NCI-H1105 treated with DMSO at 0.1 percent for 48 hours (cell line): ENCODE measurements around the gene RPS5.
"Not testable (repeated sequence)": the region's sequence is repeated elsewhere in the genome, so short reads cannot be mapped to it uniquely, and the experiment has no call there.

Experiments
- DNase-seq: peaks from one replicate; lab custom pipeline; 2025; lab: John Stamatoyannopoulos, UW

The RPS5 gene

DNA sequence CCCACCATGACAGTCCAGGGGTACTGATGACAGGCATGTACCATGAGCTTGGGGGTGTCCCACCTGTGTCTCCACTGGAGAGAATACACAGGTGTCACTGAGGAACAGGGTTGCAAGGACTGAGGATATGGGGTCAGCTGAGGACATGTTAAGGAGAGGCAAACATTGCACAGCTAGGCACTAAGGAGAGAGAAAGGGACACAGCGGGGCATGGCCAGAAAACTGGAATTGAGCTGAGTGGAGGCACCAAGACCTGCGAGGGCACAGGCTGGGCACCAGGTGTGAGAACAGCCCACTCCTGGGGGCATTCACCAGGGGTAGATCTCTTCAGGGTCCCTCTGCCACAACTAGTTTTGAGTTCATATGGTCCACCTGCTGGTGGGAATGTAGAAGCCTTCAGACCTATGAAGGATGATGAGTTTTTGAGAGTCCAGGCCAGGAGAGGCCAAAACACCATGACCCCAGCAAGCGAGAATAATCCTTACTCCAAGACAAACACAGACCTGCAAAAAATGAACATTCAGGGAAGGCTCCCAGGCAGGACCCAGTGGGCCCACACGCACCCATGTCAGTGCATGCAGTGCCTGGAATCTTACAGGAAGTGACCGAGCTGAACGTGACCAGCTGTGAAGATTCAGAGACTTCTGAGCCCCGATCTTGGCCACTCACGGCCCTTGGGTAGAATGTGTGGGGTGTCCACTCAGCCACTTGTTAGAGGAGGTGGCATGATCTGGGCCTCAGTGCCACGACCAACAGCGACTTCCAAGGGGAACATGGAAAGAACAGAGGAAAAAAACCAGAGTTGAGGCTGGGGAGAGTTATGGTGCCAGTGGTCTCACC lies 20.0 kb downstream of the RPS5 start:
- DNase-seq = no peak

DNA sequence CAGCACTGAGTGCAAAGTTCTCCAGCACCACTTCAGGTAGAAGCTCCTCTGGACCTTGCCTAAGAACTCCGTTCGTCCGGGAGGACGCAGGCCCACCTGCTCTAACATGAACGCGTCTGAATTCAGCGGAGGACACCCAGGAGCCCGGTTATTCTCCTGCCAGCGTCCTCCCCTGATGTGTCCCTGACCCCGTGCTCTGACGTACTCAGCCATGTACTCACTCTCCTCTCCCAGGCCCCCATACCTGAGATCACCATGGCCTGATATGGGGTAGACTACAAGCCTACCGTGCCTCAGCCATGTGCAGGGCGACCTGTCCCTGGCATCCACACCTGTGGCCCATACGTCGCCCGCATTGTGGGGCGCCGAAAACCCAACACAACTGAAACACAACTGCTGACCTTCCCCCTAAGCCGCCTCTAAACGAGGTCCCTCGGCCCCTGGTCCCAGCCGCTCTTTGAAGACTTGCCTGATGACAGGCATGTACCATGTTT lies 20.6 kb downstream of the RPS5 start:
- no peak for DNase-seq

- DNase-seq = peak; percentile 92
These were observed 21.3 kb downstream of the RPS5 start, which contains the start of gene ZNF584 for GRCh38 chr19:58408152-58409009. ZNF584 (plus strand) TSS chr19:58408649; CDS start chr19:58409148, 499 bp downstream.

DNA sequence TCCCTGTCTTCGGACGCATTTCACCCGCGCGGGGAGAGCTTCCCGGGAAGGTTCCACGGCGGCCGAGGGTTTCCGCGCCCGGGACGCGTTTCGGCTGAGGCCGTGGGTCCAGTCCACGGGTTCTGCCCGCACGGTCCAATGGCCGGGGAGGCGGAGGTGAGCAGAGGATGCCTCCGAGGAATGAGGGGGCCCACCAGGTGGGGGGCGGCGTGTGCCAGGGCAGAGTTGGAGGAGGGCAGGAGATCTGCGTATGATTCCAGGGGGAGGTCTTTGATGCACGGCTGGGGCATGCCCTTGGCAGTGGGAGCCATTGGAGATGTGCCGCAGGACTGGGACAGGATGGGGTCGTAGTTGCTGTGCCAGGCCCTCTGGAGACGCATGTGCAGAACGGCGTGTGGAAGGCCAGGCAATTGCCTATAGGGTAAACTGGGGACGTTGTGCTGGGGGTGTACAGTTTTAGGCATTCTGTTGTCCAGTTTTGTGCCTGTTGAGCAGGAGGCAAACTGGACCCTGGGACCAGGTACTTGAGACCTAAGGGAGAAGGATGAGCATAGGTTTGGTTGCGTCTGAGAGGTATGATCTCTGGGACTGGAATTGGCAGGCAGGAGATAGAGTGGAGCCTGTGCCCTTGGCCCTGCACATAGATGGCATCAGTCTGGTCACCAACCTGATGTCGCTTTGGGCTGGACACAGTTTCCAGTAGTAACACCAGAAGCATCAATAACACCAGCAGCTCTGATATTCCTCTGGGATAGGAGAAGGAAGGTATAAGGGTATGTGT lies 22.1 kb downstream of the RPS5 start:
- peak; percentile 30 for DNase-seq

GRCh38 chr19:58416604-58417003 lies 29.5 kb downstream of the RPS5 start:
- no peak for DNase-seq

DNA sequence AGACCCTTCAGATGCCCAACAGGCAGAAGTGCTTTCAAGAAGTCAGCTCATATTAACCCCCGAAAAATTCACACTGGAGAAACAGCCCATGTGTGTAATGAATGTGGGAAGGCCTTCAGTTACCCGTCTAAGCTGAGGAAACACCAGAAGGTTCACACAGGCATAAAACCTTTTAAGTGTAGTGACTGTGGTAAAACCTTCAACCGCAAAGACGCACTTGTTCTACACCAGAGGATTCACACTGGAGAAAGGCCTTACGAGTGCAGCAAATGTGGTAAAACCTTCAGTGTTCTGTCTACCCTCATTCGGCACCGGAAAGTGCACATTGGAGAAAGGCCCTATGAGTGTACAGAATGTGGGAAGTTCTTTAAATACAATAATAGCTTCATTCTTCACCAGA lies 30.0 kb downstream of the RPS5 start:
- no peak for DNase-seq

DNA sequence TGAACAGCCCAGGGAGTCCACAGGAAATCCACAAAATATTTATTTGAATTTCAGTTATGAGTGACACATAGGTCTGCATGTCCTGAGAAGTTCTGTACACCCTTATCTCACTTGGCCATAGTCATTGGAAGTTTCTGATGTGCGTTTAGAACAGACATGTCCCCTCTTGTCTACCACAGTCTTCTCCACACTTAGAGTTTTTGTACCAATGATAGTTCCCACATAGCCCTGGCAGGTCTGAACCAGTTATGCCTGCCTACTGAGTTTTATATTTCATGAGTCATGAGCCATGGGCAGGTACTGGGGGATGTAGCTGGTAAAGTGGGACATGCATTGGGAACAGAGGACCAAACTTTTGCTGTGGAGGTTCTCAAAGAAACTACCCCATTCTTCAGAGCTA lies 41.5 kb downstream of the RPS5 start:
- no peak for DNase-seq

- DNase-seq = no peak
These were observed 42.7 kb downstream of the RPS5 start for GRCh38 chr19:58429745-58430144.

- DNase-seq = no peak
These were observed 47.1 kb downstream of the RPS5 start for GRCh38 chr19:58434217-58434616.

DNA sequence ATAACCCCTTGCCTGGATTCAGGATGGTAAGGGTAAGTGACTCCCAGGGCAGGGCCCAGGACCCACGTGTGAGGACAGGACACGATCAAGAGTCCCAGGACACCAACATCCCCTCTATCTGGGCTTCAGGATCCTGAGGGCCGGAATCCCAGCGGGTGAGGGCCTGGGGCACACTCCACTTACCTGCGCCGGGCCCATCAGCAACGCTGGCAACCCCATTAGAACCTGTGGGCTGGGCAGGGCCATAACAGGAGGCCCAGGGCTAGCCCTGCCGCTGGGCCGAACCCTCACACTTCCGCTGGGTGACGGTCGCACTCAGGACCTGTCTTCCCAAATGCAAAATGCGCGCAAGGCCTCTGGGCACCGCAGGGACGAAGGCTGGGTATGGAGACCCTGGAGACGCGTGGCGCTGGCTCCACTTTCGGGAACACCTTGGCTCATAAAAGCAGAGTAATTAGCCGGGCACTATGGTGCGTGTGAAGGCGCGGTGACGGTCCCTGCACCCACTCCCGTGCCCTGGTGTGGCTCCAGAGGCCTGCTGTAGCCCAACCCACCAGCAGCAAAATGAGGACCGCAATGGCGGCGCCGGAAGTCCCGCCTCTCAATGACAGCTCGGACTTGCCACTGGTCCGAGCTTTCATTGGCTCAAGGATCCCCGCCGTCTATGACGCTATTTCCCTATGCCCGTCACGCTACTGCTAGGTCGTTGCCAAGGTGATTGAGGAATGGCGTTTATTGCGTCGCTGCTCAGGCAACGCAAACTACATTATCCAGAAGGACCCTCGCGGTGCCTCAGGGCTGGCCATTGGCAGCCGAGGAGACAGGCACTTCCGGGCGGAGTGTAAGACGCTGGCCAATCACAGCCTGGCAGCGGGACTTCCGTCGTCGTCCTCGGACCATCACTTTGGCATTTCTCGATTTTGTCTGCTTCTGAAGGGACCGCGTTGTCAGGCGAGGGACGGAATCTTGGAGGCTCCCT lies 52.8 kb downstream of the RPS5 start, which contains the start of gene ZNF132:
TSS of gene ZNF132 (minus strand) at position 578 of the 979 bp plus-strand sequence. CDS start at position 246, 332 bp downstream.
- DNase-seq = peak; percentile 76

- DNase-seq = no peak
These were observed 53.5 kb downstream of the RPS5 start for GRCh38 chr19:58440556-58440955.

DNA sequence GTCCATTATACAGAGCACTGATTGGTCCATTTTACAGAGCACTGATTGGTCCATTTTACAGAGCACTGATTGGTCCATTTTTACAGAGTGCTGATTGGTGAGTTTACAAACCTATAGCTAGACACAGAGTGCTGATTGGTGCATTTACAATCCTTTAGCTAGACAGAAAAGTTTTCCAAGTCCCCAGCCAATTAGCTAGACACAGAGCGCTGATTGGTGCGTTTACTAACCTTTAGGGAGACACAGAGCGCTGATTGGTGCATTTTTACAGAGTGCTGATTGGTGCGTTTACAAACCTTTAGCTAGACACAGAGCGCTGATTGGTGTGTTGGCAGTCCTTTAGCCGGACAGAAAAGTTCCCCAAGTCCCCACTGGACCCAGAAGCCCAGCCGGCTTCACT lies 55.9 kb downstream of the RPS5 start:
- DNase-seq = not testable (repeated sequence)
